ENCODE measurements around the gene TANC1.

Gene TANC1

GRCh38 chr2:159125858-159126257 is 157.4 kb downstream of the TANC1 start:
- no peak overlapping the region for H3K4me3 ChIP-seq (ENCODE audit: low read depth, low read length)
- TF ChIP-seq CTCF (IDR thresholded peaks at IDR 0.05; ENCODE audit: borderline replicate concordance, insufficient read depth, low read depth, low read length): no peak

- H3K4me3 ChIP-seq (ENCODE audit: low read depth, low read length): no peak overlapping the region
- TF ChIP-seq CTCF (IDR thresholded peaks at IDR 0.05; ENCODE audit: borderline replicate concordance, insufficient read depth, low read depth, low read length): no peak
Measured at GRCh38 chr2:159126432-159127022, 158.1 kb downstream of the TANC1 start.

GRCh38 chr2:159128191-159128590 is 159.8 kb downstream of the TANC1 start:
- no peak for TF ChIP-seq CTCF (IDR thresholded peaks at IDR 0.05; ENCODE audit: borderline replicate concordance, insufficient read depth, low read depth, low read length)
- H3K4me3 ChIP-seq (ENCODE audit: low read depth, low read length): no peak overlapping the region

- no peak overlapping the region for H3K4me3 ChIP-seq (ENCODE audit: low read depth, low read length)
- TF ChIP-seq CTCF (IDR thresholded peaks at IDR 0.05; ENCODE audit: borderline replicate concordance, insufficient read depth, low read depth, low read length): no peak
Measured at GRCh38 chr2:159129269-159129668, 160.8 kb downstream of the TANC1 start.

GRCh38 chr2:159129824-159130223 is 161.4 kb downstream of the TANC1 start:
- no peak overlapping the region for H3K4me3 ChIP-seq (ENCODE audit: low read depth, low read length)
- TF ChIP-seq CTCF (IDR thresholded peaks at IDR 0.05; ENCODE audit: borderline replicate concordance, insufficient read depth, low read depth, low read length): no peak

- TF ChIP-seq CTCF (IDR thresholded peaks at IDR 0.05; ENCODE audit: borderline replicate concordance, insufficient read depth, low read depth, low read length): no peak
- H3K4me3 ChIP-seq (ENCODE audit: low read depth, low read length): no peak overlapping the region
Measured at GRCh38 chr2:159130302-159130701, 161.9 kb downstream of the TANC1 start.

GRCh38 chr2:159131267-159131913 is 162.9 kb downstream of the TANC1 start:
- TF ChIP-seq CTCF (IDR thresholded peaks at IDR 0.05; ENCODE audit: borderline replicate concordance, insufficient read depth, low read depth, low read length): no peak

More at GRCh38 chr2:159131267-159131913, 162.9 kb downstream of the TANC1 start:
- no peak overlapping the region for H3K4me3 ChIP-seq (ENCODE audit: low read depth, low read length)

Data from GM12875 (cell line).